ENCODE measurements around the gene FGD4. TPM values are rescaled to one million over a fixed set of nuclear protein-coding genes. Genes with fewer than 3 reads are reported as not detected.

The FGD4 gene
- total RNA-seq, 6 experiments from 2014 or later: 1.9 to 5.6 (median 4.8) TPM

DNA sequence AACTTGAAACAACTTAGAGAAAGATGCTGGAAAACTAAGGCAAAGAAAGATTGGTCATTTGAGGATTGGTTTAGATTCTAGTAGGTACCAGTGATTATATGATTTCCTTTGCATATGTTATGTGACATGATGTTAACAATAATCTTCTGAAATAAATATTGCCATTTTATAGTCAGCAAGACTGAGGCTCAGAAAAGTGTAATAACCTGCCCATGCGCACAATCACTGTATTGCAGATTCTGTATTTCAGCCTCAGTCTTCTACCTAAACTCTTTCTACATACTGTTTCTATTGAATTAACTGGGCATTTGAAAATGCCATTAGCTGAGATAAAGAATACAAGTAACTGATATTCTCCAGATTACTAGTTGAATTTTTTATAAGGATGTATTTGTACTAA, 61.3 kb downstream of the FGD4 start:
- Mint-ChIP-seq H3K4me3 (no peak overlapping the region), H3K9me3 (no peaks in the 10 kb centered on the region), H3K36me3 (ENCODE audit: low read depth) (no peaks in the 10 kb centered on the region), H3K4me1 (ENCODE audit: low read depth) (peaks cover 19% of the 10 kb centered on the region), H3K27me3 (ENCODE audit: insufficient read depth) (no peaks in the 10 kb centered on the region; the same call in 1 of the 2 replicates), H3K27ac (no peak overlapping the region)
- TF ChIP-seq, protein P1, sequence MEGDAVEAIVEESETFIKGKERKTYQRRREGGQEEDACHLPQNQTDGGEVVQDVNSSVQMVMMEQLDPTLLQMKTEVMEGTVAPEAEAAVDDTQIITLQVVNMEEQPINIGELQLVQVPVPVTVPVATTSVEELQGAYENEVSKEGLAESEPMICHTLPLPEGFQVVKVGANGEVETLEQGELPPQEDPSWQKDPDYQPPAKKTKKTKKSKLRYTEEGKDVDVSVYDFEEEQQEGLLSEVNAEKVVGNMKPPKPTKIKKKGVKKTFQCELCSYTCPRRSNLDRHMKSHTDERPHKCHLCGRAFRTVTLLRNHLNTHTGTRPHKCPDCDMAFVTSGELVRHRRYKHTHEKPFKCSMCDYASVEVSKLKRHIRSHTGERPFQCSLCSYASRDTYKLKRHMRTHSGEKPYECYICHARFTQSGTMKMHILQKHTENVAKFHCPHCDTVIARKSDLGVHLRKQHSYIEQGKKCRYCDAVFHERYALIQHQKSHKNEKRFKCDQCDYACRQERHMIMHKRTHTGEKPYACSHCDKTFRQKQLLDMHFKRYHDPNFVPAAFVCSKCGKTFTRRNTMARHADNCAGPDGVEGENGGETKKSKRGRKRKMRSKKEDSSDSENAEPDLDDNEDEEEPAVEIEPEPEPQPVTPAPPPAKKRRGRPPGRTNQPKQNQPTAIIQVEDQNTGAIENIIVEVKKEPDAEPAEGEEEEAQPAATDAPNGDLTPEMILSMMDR (IDR thresholded peaks at IDR 0.05): no peak
- no peak for DNase-seq

DNA sequence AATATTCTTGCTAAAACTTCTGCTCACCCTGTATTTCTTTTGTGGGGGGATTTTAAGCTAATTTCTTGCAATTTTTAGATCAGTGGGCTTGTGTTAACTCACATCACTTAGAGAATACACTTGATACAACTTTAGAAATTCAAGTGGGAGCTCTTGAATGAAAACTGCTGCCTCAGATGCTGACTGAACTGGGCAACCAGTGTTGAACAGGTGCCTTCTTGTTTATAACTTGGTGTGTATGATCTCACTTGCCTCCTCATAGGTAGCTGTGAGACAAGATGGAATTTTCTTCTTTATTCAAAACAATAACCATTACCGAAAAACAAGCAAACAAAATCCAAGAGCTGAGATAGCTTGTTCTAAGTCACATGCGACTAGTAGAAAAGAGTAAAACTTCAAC, 63.5 kb downstream of the FGD4 start:
- Mint-ChIP-seq H3K9me3 (no peaks in the 10 kb centered on the region), H3K4me3 (no peak overlapping the region), H3K36me3 (ENCODE audit: low read depth) (no peaks in the 10 kb centered on the region), H3K4me1 (ENCODE audit: low read depth) (no peaks in the 10 kb centered on the region; the same call in 1 of the 2 replicates), H3K27ac (no peak overlapping the region), H3K27me3 (ENCODE audit: insufficient read depth) (no peaks in the 10 kb centered on the region; the same call in 1 of the 2 replicates)
- no peak for DNase-seq
- TF ChIP-seq, protein P1 (IDR thresholded peaks at IDR 0.05): no peak

DNA sequence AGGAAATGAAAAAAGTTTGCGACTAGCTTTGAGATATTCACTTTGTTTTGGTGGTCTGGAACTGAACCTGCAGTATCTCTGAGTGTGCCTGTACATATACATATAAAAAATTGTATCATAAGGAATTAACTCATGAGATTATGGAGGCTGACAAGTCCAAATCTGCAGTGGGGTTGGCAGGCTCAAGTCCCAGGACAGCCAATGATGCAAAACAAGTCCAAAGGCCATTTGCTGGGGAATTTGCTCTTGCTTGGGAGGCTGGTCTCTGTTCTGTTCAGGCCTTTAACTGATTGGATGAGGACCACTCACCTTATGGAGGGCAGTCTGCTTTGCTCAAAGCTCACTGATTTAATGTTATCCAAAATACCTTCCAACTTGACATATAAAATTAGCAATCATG, 66.8 kb downstream of the FGD4 start:
- H3K4me1 Mint-ChIP-seq (ENCODE audit: low read depth): no peaks in the 10 kb centered on the region; the same call in 1 of the 2 replicates
- no peaks in the 10 kb centered on the region for H3K36me3 Mint-ChIP-seq (ENCODE audit: low read depth)
- no peaks in the 10 kb centered on the region; the same call in none of the 2 replicates for H3K27me3 Mint-ChIP-seq (ENCODE audit: insufficient read depth)
- TF ChIP-seq, protein P1 (IDR thresholded peaks at IDR 0.05): no peak
- DNase-seq: no peak
- H3K9me3 Mint-ChIP-seq: no peaks in the 10 kb centered on the region
- no peak overlapping the region for H3K27ac Mint-ChIP-seq
- no peak overlapping the region for H3K4me3 Mint-ChIP-seq

DNA sequence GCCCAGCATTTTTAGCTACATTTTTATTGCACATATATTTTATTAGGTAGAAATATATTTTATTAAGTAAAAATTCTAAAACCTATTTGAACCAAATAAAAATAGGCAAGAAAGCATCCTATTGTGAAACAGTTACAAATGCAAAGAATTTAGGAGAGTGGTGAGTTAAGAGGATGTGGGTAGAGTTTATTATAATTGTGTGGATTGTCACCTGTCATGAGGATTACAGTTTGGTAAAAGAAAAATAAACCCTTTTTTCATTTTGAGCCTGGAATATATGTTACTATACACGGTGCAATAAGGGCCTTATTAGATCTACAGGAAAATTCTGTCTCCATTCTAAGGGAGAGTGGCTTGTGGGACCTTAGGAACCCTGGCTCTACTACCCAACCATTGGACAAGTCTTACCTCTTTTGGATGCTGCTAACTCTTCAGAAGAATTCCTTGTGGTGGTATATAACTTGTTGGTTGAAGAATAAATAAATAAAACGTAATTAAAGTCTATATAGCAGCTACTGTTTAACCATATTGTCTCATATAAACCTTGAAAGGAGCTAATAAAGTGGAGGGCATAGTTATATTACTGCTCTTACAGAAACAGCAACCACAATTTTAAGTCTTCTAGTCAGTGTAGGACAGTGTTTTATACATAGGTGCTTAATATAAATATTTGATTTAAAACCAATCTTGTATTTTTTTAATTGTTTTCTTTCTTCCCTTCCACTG, 67.8 kb downstream of the FGD4 start:
- no peak for DNase-seq
- Mint-ChIP-seq H3K4me1 (ENCODE audit: low read depth) (no peaks in the 10 kb centered on the region; the same call in 1 of the 2 replicates), H3K9me3 (no peaks in the 10 kb centered on the region), H3K4me3 (no peak overlapping the region), H3K27me3 (ENCODE audit: insufficient read depth) (peaks cover 6% of the 10 kb centered on the region), H3K27ac (no peak overlapping the region), H3K36me3 (ENCODE audit: low read depth) (no peaks in the 10 kb centered on the region)
- TF ChIP-seq, protein P1 (IDR thresholded peaks at IDR 0.05): no peak

DNA sequence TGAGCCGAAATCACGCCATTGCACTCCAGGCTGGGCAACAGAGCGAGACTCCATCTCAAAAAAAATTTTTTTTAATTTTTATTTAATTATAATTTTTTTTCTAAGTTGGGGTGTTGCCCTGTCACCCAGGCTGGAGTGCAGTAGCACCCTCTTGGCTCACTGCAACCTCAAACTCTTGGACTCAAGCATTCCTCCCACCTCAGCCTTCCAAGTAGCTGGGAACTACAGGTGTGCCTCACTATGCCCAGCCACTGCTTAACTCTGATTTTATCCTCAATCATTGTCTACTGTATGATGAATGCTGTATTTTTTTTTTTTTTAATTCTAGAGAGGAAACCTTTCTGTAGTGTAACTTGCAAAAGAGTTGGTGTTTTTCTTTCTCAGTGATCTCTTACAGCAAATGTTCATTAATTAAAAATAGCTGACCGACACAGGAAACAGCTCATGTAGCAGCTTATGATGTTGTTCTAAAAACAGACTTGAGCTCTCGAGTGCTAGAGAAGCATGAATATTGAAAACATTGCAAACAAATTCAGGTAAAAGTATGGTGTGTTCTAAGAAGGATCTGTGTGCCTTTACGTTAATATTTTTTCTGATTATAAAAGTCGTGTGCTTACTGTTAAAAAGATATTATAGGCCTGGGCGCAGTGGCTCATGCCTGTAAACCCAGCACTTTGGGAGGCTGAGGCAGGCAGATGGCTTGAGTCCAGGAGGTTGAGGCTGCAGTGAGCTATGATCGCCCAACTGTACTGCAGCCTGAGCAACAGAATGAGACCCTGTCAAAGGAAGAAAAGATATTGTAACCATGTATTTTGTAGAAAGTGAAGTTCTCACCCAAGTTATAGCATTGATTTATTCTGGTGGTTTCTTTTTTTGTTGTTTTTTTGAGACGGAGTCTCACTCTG, 68.9 kb downstream of the FGD4 start:
- H3K4me1 Mint-ChIP-seq (ENCODE audit: low read depth): no peaks in the 10 kb centered on the region; the same call in 1 of the 2 replicates
- TF ChIP-seq, protein P1 (IDR thresholded peaks at IDR 0.05): no peak
- H3K27me3 Mint-ChIP-seq (ENCODE audit: insufficient read depth): peaks cover 6% of the 10 kb centered on the region
- no peak overlapping the region for H3K4me3 Mint-ChIP-seq
- no peak overlapping the region for H3K27ac Mint-ChIP-seq
- DNase-seq: no peak
- no peaks in the 10 kb centered on the region for H3K36me3 Mint-ChIP-seq (ENCODE audit: low read depth)
- H3K9me3 Mint-ChIP-seq: no peaks in the 10 kb centered on the region
